Measurements from ENCODE around the gene ATP13A2.

The ATP13A2 gene

GRCh38 chr1:16986560-16986959, 25.2 kb downstream of the ATP13A2 start:
- TF ChIP-seq CTCF (IDR thresholded peaks at IDR 0.05; ENCODE audit: borderline replicate concordance, extremely low read depth, low read length, poor library complexity, severe bottlenecking): no peak
- no peak for TF ChIP-seq EZH2 (IDR thresholded peaks at IDR 0.05; ENCODE audit: borderline replicate concordance, low read depth, low read length, severe bottlenecking)
- Histone ChIP-seq H3K9ac (ENCODE audit: low read depth, low read length) (no peak overlapping the region), H3K36me3 (ENCODE audit: insufficient read depth, low read length) (peaks cover 23% of the 10 kb centered on the region), H3K4me3 (ENCODE audit: low read depth in 1 of 2, low read length in 2 of 2) (no peak overlapping the region), H3K4me2 (ENCODE audit: insufficient read depth, low read length) (no peak overlapping the region), H2AFZ (ENCODE audit: low read depth, low read length) (no peak overlapping the region), H3K27ac (ENCODE audit: low read length) (no peak overlapping the region), H4K20me1 (ENCODE audit: insufficient read depth, low read length) (no peaks in the 10 kb centered on the region; the same call in 1 of the 2 replicates), H3K79me2 (ENCODE audit: insufficient read depth, low read length) (no peaks in the 10 kb centered on the region), H3K27me3 (ENCODE audit: insufficient read depth, low read length, poor library complexity) (no peaks in the 10 kb centered on the region), H3K9me3 (ENCODE audit: insufficient read depth, low read length, severe bottlenecking) (no peaks in the 10 kb centered on the region), H3K4me1 (ENCODE audit: insufficient read depth, low read length) (no peaks in the 10 kb centered on the region)
- no peak for ATAC-seq (ENCODE audit: insufficient read depth, low read depth)
- DNase-seq: no peak

- Histone ChIP-seq H3K4me2 (ENCODE audit: insufficient read depth, low read length) (no peak overlapping the region), H3K79me2 (ENCODE audit: insufficient read depth, low read length) (no peaks in the 10 kb centered on the region)
Measured at GRCh38 chr1:16986113-16986512, 25.6 kb downstream of the ATP13A2 start.

GRCh38 chr1:16984717-16985116, 27.0 kb downstream of the ATP13A2 start:
- no peaks in the 10 kb centered on the region for H3K79me2 ChIP-seq (ENCODE audit: insufficient read depth, low read length)
- H2AFZ ChIP-seq (ENCODE audit: low read depth, low read length): no peak overlapping the region
- H3K27ac ChIP-seq (ENCODE audit: low read length): no peak overlapping the region
- H3K9ac ChIP-seq (ENCODE audit: low read depth, low read length): no peak overlapping the region
- no peak overlapping the region for H3K4me2 ChIP-seq (ENCODE audit: insufficient read depth, low read length)
- no peak for ATAC-seq (ENCODE audit: insufficient read depth, low read depth)
- peaks cover 19% of the 10 kb centered on the region for H3K36me3 ChIP-seq (ENCODE audit: insufficient read depth, low read length)
- no peaks in the 10 kb centered on the region; the same call in 1 of the 2 replicates for H4K20me1 ChIP-seq (ENCODE audit: insufficient read depth, low read length)
- H3K4me1 ChIP-seq (ENCODE audit: insufficient read depth, low read length): no peaks in the 10 kb centered on the region
- no peaks in the 10 kb centered on the region for H3K27me3 ChIP-seq (ENCODE audit: insufficient read depth, low read length, poor library complexity)
- H3K9me3 ChIP-seq (ENCODE audit: insufficient read depth, low read length, severe bottlenecking): no peaks in the 10 kb centered on the region
- no peak for DNase-seq
- TF ChIP-seq EZH2 (IDR thresholded peaks at IDR 0.05; ENCODE audit: borderline replicate concordance, low read depth, low read length, severe bottlenecking) (no peak), CTCF (IDR thresholded peaks at IDR 0.05; ENCODE audit: borderline replicate concordance, extremely low read depth, low read length, poor library complexity, severe bottlenecking) (no peak)
- no peak overlapping the region for H3K4me3 ChIP-seq (ENCODE audit: low read depth in 1 of 2, low read length in 2 of 2)

More at GRCh38 chr1:16986113-16986512, 25.6 kb downstream of the ATP13A2 start:
- H3K9me3 ChIP-seq (ENCODE audit: insufficient read depth, low read length, severe bottlenecking): no peaks in the 10 kb centered on the region
- no peaks in the 10 kb centered on the region for H3K4me1 ChIP-seq (ENCODE audit: insufficient read depth, low read length)
- H3K27me3 ChIP-seq (ENCODE audit: insufficient read depth, low read length, poor library complexity): no peaks in the 10 kb centered on the region
- H3K27ac ChIP-seq (ENCODE audit: low read length): no peak overlapping the region
- no peak for TF ChIP-seq EZH2 (IDR thresholded peaks at IDR 0.05; ENCODE audit: borderline replicate concordance, low read depth, low read length, severe bottlenecking)
- TF ChIP-seq CTCF (IDR thresholded peaks at IDR 0.05; ENCODE audit: borderline replicate concordance, extremely low read depth, low read length, poor library complexity, severe bottlenecking): no peak
- H4K20me1 ChIP-seq (ENCODE audit: insufficient read depth, low read length): no peaks in the 10 kb centered on the region; the same call in 1 of the 2 replicates
- no peak overlapping the region for H3K9ac ChIP-seq (ENCODE audit: low read depth, low read length)
- ATAC-seq (ENCODE audit: insufficient read depth, low read depth) (no peak), DNase-seq (no peak)
- H3K4me3 ChIP-seq (ENCODE audit: low read depth in 1 of 2, low read length in 2 of 2): no peak overlapping the region
- peaks cover 19% of the 10 kb centered on the region for H3K36me3 ChIP-seq (ENCODE audit: insufficient read depth, low read length)
- H2AFZ ChIP-seq (ENCODE audit: low read depth, low read length): no peak overlapping the region

GRCh38 chr1:16983649-16984048, 28.1 kb downstream of the ATP13A2 start:
- H3K4me1 ChIP-seq (ENCODE audit: insufficient read depth, low read length): no peaks in the 10 kb centered on the region
- no peaks in the 10 kb centered on the region; the same call in 1 of the 2 replicates for H4K20me1 ChIP-seq (ENCODE audit: insufficient read depth, low read length)
- no peak for ATAC-seq (ENCODE audit: insufficient read depth, low read depth)
- no peak for DNase-seq
- no peak for TF ChIP-seq EZH2 (IDR thresholded peaks at IDR 0.05; ENCODE audit: borderline replicate concordance, low read depth, low read length, severe bottlenecking)
- no peak for TF ChIP-seq CTCF (IDR thresholded peaks at IDR 0.05; ENCODE audit: borderline replicate concordance, extremely low read depth, low read length, poor library complexity, severe bottlenecking)
- H3K27ac ChIP-seq (ENCODE audit: low read length): no peak overlapping the region
- H3K9ac ChIP-seq (ENCODE audit: low read depth, low read length): no peak overlapping the region
- H3K9me3 ChIP-seq (ENCODE audit: insufficient read depth, low read length, severe bottlenecking): no peaks in the 10 kb centered on the region
- no peaks in the 10 kb centered on the region for H3K79me2 ChIP-seq (ENCODE audit: insufficient read depth, low read length)
- H3K4me2 ChIP-seq (ENCODE audit: insufficient read depth, low read length): no peak overlapping the region
- no peaks in the 10 kb centered on the region for H3K27me3 ChIP-seq (ENCODE audit: insufficient read depth, low read length, poor library complexity)
- no peak overlapping the region for H3K4me3 ChIP-seq (ENCODE audit: low read depth in 1 of 2, low read length in 2 of 2)
- H3K36me3 ChIP-seq (ENCODE audit: insufficient read depth, low read length): peaks cover 19% of the 10 kb centered on the region
- no peak overlapping the region for H2AFZ ChIP-seq (ENCODE audit: low read depth, low read length)

Measured in DND-41 (cell line).